DMS79 (cell line): Measurements from ENCODE around the gene TLR5.

Source experiments
- DNase-seq: peaks from one replicate; lab custom pipeline; 2025; lab: John Stamatoyannopoulos, UW

The TLR5 gene

GRCh38 chr1:223067914-223068313 is 75.1 kb downstream of the TLR5 start:
- DNase-seq, result no peak

GRCh38 chr1:223066415-223066814 is 76.6 kb downstream of the TLR5 start:
- no peak for DNase-seq

GRCh38 chr1:223062177-223062576 is 80.9 kb downstream of the TLR5 start:
- no peak for DNase-seq

GRCh38 chr1:223059526-223059925 is 83.5 kb downstream of the TLR5 start:
- no peak for DNase-seq
